A549 (cell line): Measurements from ENCODE around the gene LRRC2. TPM values are rescaled to one million over a fixed set of nuclear protein-coding genes. Genes with fewer than 3 reads are reported as not detected.
"Not testable (repeated sequence)": the region's sequence is repeated elsewhere in the genome, so short reads cannot be mapped to it uniquely, and the experiment has no call there.

Experiments
- ATAC-seq, 2 experiments: fragments of 200-7000 bp in 1 of 2; fragments of >200 bp in 1 of 2; cut with Nextera tagmentation in 1 of 2; cut with Tn5 transposase in 1 of 2; 3 replicates each; pipeline versions ENCODE4 v1.8.0 to v1.9.1; 2018 to 2020; ENCODE audit warnings: mild to moderate bottlenecking in 1 of 2, moderate library complexity in 1 of 2
- CTCF ChIA-PET: fragments of 300-600 bp; sonication (Branson Sonifier 250); formaldehyde crosslinking; extraction: SDS; loops from one replicate; lab custom pipeline; 2021; ENCODE audit warnings: antibody characterized with exemption, inconsistent platforms; lab: Yijun Ruan, JAX
- POLR2A ChIA-PET: fragments of 350-600 bp; formaldehyde crosslinking; extraction: SDS; loops from one replicate; lab custom pipeline; 2021; ENCODE audit warnings: antibody characterized with exemption, inconsistent platforms; lab: Yijun Ruan, JAX
- DNase-seq, 2 experiments: peaks; one replicate each; pipeline versions ENCODE4 v3.0.0 to v3.0.0-alpha.2; 2011 to 2016; ENCODE audit warnings: low read depth in 1 of 2, low spot score in 1 of 2
- FAIRE-seq: peaks from 2 replicates; lab custom pipeline; 2011; peaks lifted over from hg19 to GRCh38; lab: Jason Lieb, UNC
- H3K27ac ChIP-seq, 2 experiments: fragments of >200 bp; sonication (Bioruptor Twin); formaldehyde crosslinking; 3 replicates each; pipeline ENCODE4 v1.5.1; 2016 to 2017
- H3K4me1 ChIP-seq: fragments of >200 bp; sonication (Bioruptor Twin); formaldehyde crosslinking; 3 replicates; pipeline ENCODE4 v1.6.1; 2016
- H3K4me2 ChIP-seq: fragments of >200 bp; sonication (Bioruptor Twin); formaldehyde crosslinking; 3 replicates; pipeline ENCODE4 v1.6.1; 2016
- H3K4me3 ChIP-seq: fragments of >200 bp; sonication (Bioruptor Twin); formaldehyde crosslinking; 3 replicates; pipeline ENCODE4 v1.5.1; 2016
- H3K9me3 ChIP-seq: fragments of >200 bp; sonication (Bioruptor Twin); formaldehyde crosslinking; 3 replicates; pipeline ENCODE4 v1.6.1; 2016
- BHLHE40 ChIP-seq: IDR thresholded peaks from 2 replicates; pipeline ENCODE4 v1.6.1; 2012; ENCODE audit warnings: low read depth, low read length, inconsistent platforms
- EHMT2 ChIP-seq: fragments of 200-600 bp; sonication (generic); IDR thresholded peaks from 2 replicates; pipeline ENCODE4 v1.6.1; 2016; ENCODE audit warnings: antibody characterized with exemption, low read depth, mild to moderate bottlenecking, moderate library complexity
- FOSB ChIP-seq: fragments of 250-450 bp; sonication (Bioruptor Pico); IDR thresholded peaks from 2 replicates; pipeline ENCODE4 v1.5.0; 2020; ENCODE audit warnings: mild to moderate bottlenecking, moderate library complexity
- FOSL2 ChIP-seq, 2 experiments: fragments of 450-650 bp in 1 of 2; fragments of >200 bp in 1 of 2; sonication (Bioruptor Twin) in 1 of 2; formaldehyde crosslinking; IDR thresholded peaks; 2 replicates each; pipeline versions ENCODE4 v1.5.0 to v1.6.1; 2016 to 2020; ENCODE audit warnings: mild to moderate bottlenecking in 1 of 2, moderate library complexity in 1 of 2
- HEYL ChIP-seq: fragments of 250-450 bp; sonication (Bioruptor Pico); IDR thresholded peaks from 2 replicates; pipeline ENCODE4 v1.8.0; 2021; ENCODE audit warnings: mild to moderate bottlenecking, moderate library complexity
- JUNB ChIP-seq: fragments of >200 bp; sonication (Bioruptor Twin); formaldehyde crosslinking; IDR thresholded peaks from 2 replicates; pipeline ENCODE4 v1.6.1; 2016
- KDM5A ChIP-seq: fragments of 200-600 bp; sonication (generic); IDR thresholded peaks from 2 replicates; pipeline ENCODE4 v1.6.1; 2016; ENCODE audit warnings: antibody characterized with exemption, mild to moderate bottlenecking
- MYC ChIP-seq: IDR thresholded peaks from 2 replicates; pipeline ENCODE4 v1.6.1; 2012; ENCODE audit warnings: mild to moderate bottlenecking, inconsistent platforms, low read length, improper control_type of control experiment, borderline replicate concordance
- NFE2L2 ChIP-seq: fragments of 150-350 bp; conservative IDR thresholded peaks from 2 replicates; pipeline ENCODE4 v1.6.1; 2014; ENCODE audit warnings: low read length
- PHF8 ChIP-seq: fragments of 200-600 bp; sonication (generic); IDR thresholded peaks from 2 replicates; pipeline ENCODE4 v1.6.1; 2016; ENCODE audit warnings: low read depth, mild to moderate bottlenecking, antibody characterized with exemption, moderate library complexity, borderline replicate concordance
- POLR2AphosphoS2 ChIP-seq: conservative IDR thresholded peaks from 2 replicates; pipeline ENCODE4 v1.6.1; 2012; ENCODE audit warnings: low read length, improper control_type of control experiment, inconsistent platforms
- TFCP2L1 ChIP-seq: fragments of 250-450 bp; sonication (Bioruptor Pico); IDR thresholded peaks from 2 replicates; pipeline ENCODE4 v1.5.0; 2021; ENCODE audit warnings: mild to moderate bottlenecking
- ZSCAN20 ChIP-seq: fragments of 250-450 bp; sonication (Bioruptor Pico); IDR thresholded peaks from 2 replicates; pipeline ENCODE4 v1.8.0; 2022; ENCODE audit warnings: mild to moderate bottlenecking, moderate library complexity
- WGBS: methylation state at CpG from one replicate; pipeline ENCODE4 v1.1.6; 2017; ENCODE audit errors: missing lambda C conversion rate; 5-methylcytosine and 5-hydroxymethylcytosine counted together
- polyA plus RNA-seq, 4 experiments: library from polyadenylated mRNA; depleted of rRNA in 3 of 4; stranded (reverse); fragments of >200 nt; fragmentation: RNase III in 1 of 4; extraction: RNeasy Plus Mini Kit Qiagen cat#74134 plus additional on column Dnase treatment in 1 of 4; gene quantifications; 2 replicates in 3 of 4; 3 replicates in 1 of 4; pipeline ENCODE4 v1.2.3, GENCODE V29; 2011 to 2017
- TF ChIP-seq, protein P1 (sequence below): IDR thresholded peaks from 2 replicates; pipeline ENCODE4 v1.6.1; 2012

Gene LRRC2
- polyA plus RNA-seq, 2 of the 4 experiments (the other 2 are of a cell fraction), result not detected

DNA sequence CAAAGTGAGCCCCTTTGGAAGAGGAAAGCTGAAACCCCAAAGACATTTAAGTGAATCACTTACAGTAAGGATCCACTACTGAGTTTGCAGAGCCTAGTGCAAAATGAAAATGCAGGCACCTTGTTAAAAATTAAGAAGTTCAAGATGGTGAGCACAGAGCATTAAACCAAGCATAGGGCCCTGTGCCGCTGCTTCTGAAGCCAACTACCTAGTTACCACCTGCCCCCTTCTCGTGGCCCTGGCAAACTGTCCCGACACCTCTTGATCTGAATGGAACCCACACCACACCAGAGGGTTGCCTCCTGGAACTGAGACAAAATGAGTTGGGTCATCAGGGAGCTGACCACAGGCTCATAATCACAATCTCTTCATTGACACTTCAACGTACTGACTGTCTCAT is 25.6 kb downstream of the LRRC2 start:
- POLR2A ChIA-PET, result no interaction called here
- DNase-seq (no peak), ATAC-seq (no peak), FAIRE-seq (no peak)
- CTCF ChIA-PET, result interaction anchor here (0.7 to 4.0 kb wide), 2 partner anchors 22 to 52 kb away, joined by 3 to 20 read pairs; no protein-coding TSS in a partner anchor
- TF ChIP-seq MYC, result no peak
- TF ChIP-seq BHLHE40, result no peak
- no peak for TF ChIP-seq JUNB
- no peak for TF ChIP-seq NFE2L2
- Histone ChIP-seq H3K27ac (no peak overlapping the region), H3K9me3 (no peaks in the 10 kb centered on the region), H3K4me3 (no peak overlapping the region), H3K4me1 (peaks cover 6% of the 10 kb centered on the region; the same call in 1 of the 3 replicates), H3K4me2 (no peak overlapping the region)
- WGBS, result 84% methylated on average over 4 of the region's 4 CpGs

DNA sequence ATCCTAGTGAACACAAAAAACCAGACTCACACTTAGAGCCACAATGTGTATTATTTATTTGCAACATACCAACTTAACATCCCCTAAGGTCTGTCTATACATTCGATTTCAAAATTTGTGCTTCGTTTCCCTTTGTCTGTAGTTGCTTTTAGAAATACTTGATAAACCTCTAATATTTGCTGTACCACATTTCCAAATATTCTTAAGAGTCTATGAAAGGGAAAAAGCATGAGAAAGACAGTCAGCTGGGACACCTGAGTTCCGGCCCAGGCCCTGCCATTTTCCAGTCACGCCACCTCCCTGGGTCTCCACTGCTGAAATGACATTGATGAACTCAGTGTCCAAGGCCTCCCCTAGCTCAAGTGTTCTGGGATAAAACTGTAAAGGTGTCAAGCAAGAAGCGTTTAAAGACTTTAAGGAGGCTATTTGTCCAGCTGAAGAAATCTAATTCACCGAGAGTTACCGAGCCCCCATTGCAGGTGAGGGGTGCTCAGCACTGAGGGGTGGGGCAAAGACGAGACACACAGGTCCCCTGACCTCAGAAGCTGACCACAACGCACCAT is 26.6 kb downstream of the LRRC2 start:
- CTCF ChIA-PET, result interaction anchor here (0.6 to 4.0 kb wide), 3 partner anchors 10 to 91 kb away, joined by 3 to 20 read pairs (median 3); no protein-coding TSS in a partner anchor
- TF ChIP-seq ZSCAN20 (CRISPR knock-in tag) (no peak), FOSB (no peak), PHF8 (no peak), HEYL (CRISPR knock-in tag) (no peak), POLR2AphosphoS2 (no peak), EHMT2 (no peak), TFCP2L1 (CRISPR knock-in tag) (no peak), KDM5A (no peak), FOSL2 (IDR thresholded peaks at IDR 0.05) (no peak), FOSL2 (CRISPR knock-in tag; IDR thresholded peaks at IDR 0.05) (no peak)
- TF ChIP-seq, protein P1, sequence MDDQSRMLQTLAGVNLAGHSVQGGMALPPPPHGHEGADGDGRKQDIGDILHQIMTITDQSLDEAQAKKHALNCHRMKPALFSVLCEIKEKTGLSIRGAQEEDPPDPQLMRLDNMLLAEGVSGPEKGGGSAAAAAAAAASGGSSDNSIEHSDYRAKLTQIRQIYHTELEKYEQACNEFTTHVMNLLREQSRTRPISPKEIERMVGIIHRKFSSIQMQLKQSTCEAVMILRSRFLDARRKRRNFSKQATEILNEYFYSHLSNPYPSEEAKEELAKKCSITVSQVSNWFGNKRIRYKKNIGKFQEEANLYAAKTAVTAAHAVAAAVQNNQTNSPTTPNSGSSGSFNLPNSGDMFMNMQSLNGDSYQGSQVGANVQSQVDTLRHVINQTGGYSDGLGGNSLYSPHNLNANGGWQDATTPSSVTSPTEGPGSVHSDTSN, result no peak
- TF ChIP-seq, all 56 proteins: peak for 0

DNA sequence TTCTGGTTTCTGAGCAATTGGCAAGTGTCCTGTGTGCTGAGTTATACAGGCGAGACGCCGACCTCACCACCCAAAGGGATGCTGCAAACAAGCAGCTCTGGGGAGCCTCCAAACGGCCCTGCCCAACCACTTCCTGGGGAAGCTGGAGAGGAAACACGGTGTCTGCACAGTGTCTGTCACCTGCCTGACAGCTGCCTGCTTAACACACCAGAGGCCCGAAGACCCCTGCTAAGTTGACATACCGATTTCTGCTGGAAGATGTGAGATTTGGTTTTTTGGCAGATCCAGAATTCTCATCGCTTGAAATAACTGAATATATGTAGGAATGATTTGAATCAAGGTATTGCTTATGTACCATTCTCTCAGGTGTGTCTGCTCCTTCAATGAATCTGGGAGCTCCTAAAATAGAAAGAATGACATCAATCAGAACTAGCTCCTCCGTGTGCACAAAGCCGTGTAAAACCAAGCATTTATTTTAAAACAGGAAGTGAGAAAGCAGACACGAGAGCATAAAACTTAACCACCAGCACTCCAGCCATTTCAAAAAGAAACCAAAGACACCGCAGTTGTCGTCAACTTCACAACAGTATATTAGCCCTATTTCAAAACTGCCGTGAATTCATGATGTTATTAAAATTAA is 27.2 kb downstream of the LRRC2 start:
- FAIRE-seq, result no peak
- ChIA-PET POLR2A (no interaction called here), CTCF (interaction anchor here (1.2 to 4.0 kb wide), 2 partner anchors 50 kb away, joined by 4 to 20 read pairs; no protein-coding TSS in a partner anchor)
- no peak overlapping the region for H3K27ac ChIP-seq
- H3K4me1 ChIP-seq, result peaks cover 6% of the 10 kb centered on the region; the same call in 1 of the 3 replicates
- no peak overlapping the region for H3K4me2 ChIP-seq
- no peaks in the 10 kb centered on the region for H3K9me3 ChIP-seq
- WGBS, result 60% methylated on average over 13 of the region's 14 CpGs
- H3K4me3 ChIP-seq, result no peak overlapping the region
- TF ChIP-seq, protein P1, result no peak
- no peak for DNase-seq
- ATAC-seq, result no peak

More for the DNA sequence above, 26.6 kb downstream of the LRRC2 start:
- Histone ChIP-seq H3K9me3 (no peaks in the 10 kb centered on the region), H3K4me1 (peaks cover 6% of the 10 kb centered on the region; the same call in 1 of the 3 replicates), H3K27ac (no peak overlapping the region), H3K4me3 (no peak overlapping the region), H3K4me2 (no peak overlapping the region)
- POLR2A ChIA-PET, result no interaction called here
- DNase-seq, result no peak
- no peak for ATAC-seq
- WGBS, result 76% methylated on average over 8 of the region's 9 CpGs
- no peak for FAIRE-seq

DNA sequence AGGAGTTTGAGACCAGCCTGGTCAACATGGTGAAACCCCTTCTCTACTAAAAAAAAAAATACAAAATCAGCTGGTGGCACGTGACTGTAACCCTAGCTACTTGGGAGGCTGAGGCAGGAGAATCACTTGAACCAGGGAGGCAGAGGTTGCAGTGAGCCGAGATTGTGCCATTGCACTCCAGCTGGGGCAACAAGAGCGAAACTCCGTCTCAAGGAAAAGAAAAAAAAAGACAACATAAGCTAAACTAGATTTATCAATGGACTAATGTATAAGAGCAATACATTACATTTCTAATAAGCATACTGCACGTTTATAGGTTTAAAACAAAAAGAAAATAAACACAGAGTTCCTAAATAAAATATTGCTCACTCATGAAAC is 27.7 kb downstream of the LRRC2 start:
- H3K4me1 ChIP-seq, H3K4me3 ChIP-seq, DNase-seq, H3K27ac ChIP-seq, ATAC-seq, POLR2A ChIA-PET, H3K9me3 ChIP-seq, H3K4me2 ChIP-seq, FAIRE-seq: not testable (repeated sequence)
- CTCF ChIA-PET, result interaction anchor here (1.2 kb wide), 1 partner anchor 50 kb away, joined by 4 read pairs; no protein-coding TSS in a partner anchor
- 59% methylated on average over 4 of the region's 5 CpGs for WGBS
